ENCODE results near the gene APOC3. TPM values are rescaled to one million over a fixed set of nuclear protein-coding genes. Genes with fewer than 3 reads are reported as not detected.
A peak's percentile ranks its signal among the peaks of the same experiment; 100 is the strongest.
"Not testable (repeated sequence)": the region's sequence is repeated elsewhere in the genome, so short reads cannot be mapped to it uniquely, and the experiment has no call there.

The APOC3 gene
- total and polyA plus RNA-seq, 2 donors (not counting 1 experiment from before 2014, with no cell fraction given), result not detected

GRCh38 chr11:116833816-116834534 is 4.3 kb downstream of the APOC3 start:
- Histone ChIP-seq H3K4me1 (ENCODE audit: control insufficient read depth, extremely low read depth, insufficient read depth, low read length) (peaks cover 7% of the 10 kb centered on the region), H3K4me3 (replicated peaks in 1 of 4; ENCODE audit: control extremely low read depth in 1 of 4, insufficient read depth in 1 of 4, low read depth in 3 of 4, low read length in 4 of 4) (no peak overlapping the region), H3K36me3 (ENCODE audit: control insufficient read depth, insufficient read depth, low read length) (no peaks in the 10 kb centered on the region), H3K27me3 (ENCODE audit: control insufficient read depth, insufficient read depth, low read length) (no peaks in the 10 kb centered on the region), H3K9me3 (ENCODE audit: control insufficient read depth, insufficient read depth, low read depth, low read length) (no peaks in the 10 kb centered on the region), H3K79me2 (ENCODE audit: control insufficient read depth, insufficient read depth, low read length) (no peaks in the 10 kb centered on the region), H2AFZ (ENCODE audit: low read length) (no peak overlapping the region), H4K20me1 (ENCODE audit: control insufficient read depth, extremely low read depth, insufficient read depth, low read length) (no peaks in the 10 kb centered on the region), H3K9ac (ENCODE audit: insufficient read depth, low read length) (no peak overlapping the region), H3K4me2 (ENCODE audit: extremely low read depth, insufficient read depth, low read length) (no peak overlapping the region), H3K27ac (ENCODE audit: insufficient read depth, low read length) (no peak overlapping the region)
- no peak for DNase-seq (ENCODE audit: low read depth in 2 of 2)
- TF ChIP-seq EZH2 (IDR thresholded peaks at IDR 0.05; ENCODE audit: low read length, missing control alignments), result no peak
- TF ChIP-seq CTCF (conservative IDR thresholded peaks at IDR 0.05 in 1 of 2, IDR thresholded peaks at IDR 0.05 in 1 of 2; ENCODE audit: low read depth in 1 of 2, low read length in 2 of 2), result no peak

GRCh38 chr11:116834535-116835041 is 4.9 kb downstream of the APOC3 start:
- H3K79me2 ChIP-seq (ENCODE audit: control insufficient read depth, insufficient read depth, low read length); H3K9ac ChIP-seq (ENCODE audit: insufficient read depth, low read length); H3K9me3 ChIP-seq (ENCODE audit: control insufficient read depth, insufficient read depth, low read depth, low read length); DNase-seq (ENCODE audit: low read depth in 2 of 2); H3K4me1 ChIP-seq (ENCODE audit: control insufficient read depth, extremely low read depth, insufficient read depth, low read length); H4K20me1 ChIP-seq (ENCODE audit: control insufficient read depth, extremely low read depth, insufficient read depth, low read length); H3K27ac ChIP-seq (ENCODE audit: insufficient read depth, low read length); H3K4me3 ChIP-seq (replicated peaks in 1 of 4; ENCODE audit: control extremely low read depth in 1 of 4, insufficient read depth in 1 of 4, low read depth in 3 of 4, low read length in 4 of 4); H3K27me3 ChIP-seq (ENCODE audit: control insufficient read depth, insufficient read depth, low read length); H2AFZ ChIP-seq (ENCODE audit: low read length); H3K36me3 ChIP-seq (ENCODE audit: control insufficient read depth, insufficient read depth, low read length); H3K4me2 ChIP-seq (ENCODE audit: extremely low read depth, insufficient read depth, low read length): not testable (repeated sequence)

- Histone ChIP-seq H3K4me2 (ENCODE audit: extremely low read depth, insufficient read depth, low read length) (peak overlapping the region; percentile 51), H3K4me3 (replicated peaks in 1 of 4; ENCODE audit: control extremely low read depth in 1 of 4, insufficient read depth in 1 of 4, low read depth in 3 of 4, low read length in 4 of 4) (peak overlapping the region in 2 of 4 experiments; percentile 19 to 39), H3K27ac (ENCODE audit: insufficient read depth, low read length) (peak overlapping the region; percentile 65)
Observed at GRCh38 chr11:116835042-116835772, 5.5 kb downstream of the APOC3 start.

More at GRCh38 chr11:116835042-116835772, 5.5 kb downstream of the APOC3 start:
- no peak for DNase-seq (ENCODE audit: low read depth in 2 of 2)
- TF ChIP-seq EZH2 (IDR thresholded peaks at IDR 0.05; ENCODE audit: low read length, missing control alignments) (no peak), CTCF (conservative IDR thresholded peaks at IDR 0.05 in 1 of 2, IDR thresholded peaks at IDR 0.05 in 1 of 2; ENCODE audit: low read depth in 1 of 2, low read length in 2 of 2) (no peak)
- H4K20me1 ChIP-seq (ENCODE audit: control insufficient read depth, extremely low read depth, insufficient read depth, low read length), result no peaks in the 10 kb centered on the region
- H3K9me3 ChIP-seq (ENCODE audit: control insufficient read depth, insufficient read depth, low read depth, low read length), result no peaks in the 10 kb centered on the region
- peak overlapping the region; percentile 81 for H2AFZ ChIP-seq (ENCODE audit: low read length)
- H3K4me1 ChIP-seq (ENCODE audit: control insufficient read depth, extremely low read depth, insufficient read depth, low read length), result peaks cover 7% of the 10 kb centered on the region
- H3K36me3 ChIP-seq (ENCODE audit: control insufficient read depth, insufficient read depth, low read length), result no peaks in the 10 kb centered on the region
- H3K79me2 ChIP-seq (ENCODE audit: control insufficient read depth, insufficient read depth, low read length), result no peaks in the 10 kb centered on the region
- H3K27me3 ChIP-seq (ENCODE audit: control insufficient read depth, insufficient read depth, low read length), result no peaks in the 10 kb centered on the region
- H3K9ac ChIP-seq (ENCODE audit: insufficient read depth, low read length), result peak overlapping the region; percentile 53

Measured in fibroblast of lung (primary cell).